ENCODE data around the gene BIN1.

GRCh38 chr2:127095367-127095641 is 11.7 kb downstream of the BIN1 start:
- TF ChIP-seq POLR2AphosphoS5 (IDR thresholded peaks at IDR 0.05; ENCODE audit: low read depth, low read length) (no peak), ZBTB33 (IDR thresholded peaks at IDR 0.05; ENCODE audit: borderline replicate concordance, low read depth) (no peak), CTCF (IDR thresholded peaks at IDR 0.05) (no peak), USF1 (IDR thresholded peaks at IDR 0.05; ENCODE audit: borderline replicate concordance, low read depth) (no peak), EZH2phosphoT487 (IDR thresholded peaks at IDR 0.05; ENCODE audit: borderline replicate concordance, low read depth) (no peak), EP300 (IDR thresholded peaks at IDR 0.05; ENCODE audit: borderline replicate concordance in 1 of 2, low read depth in 1 of 2, low read length in 1 of 2) (no peak), JUND (IDR thresholded peaks at IDR 0.05) (no peak), SIN3A (IDR thresholded peaks at IDR 0.05; ENCODE audit: borderline replicate concordance, low read depth, low read length) (no peak), NRF1 (IDR thresholded peaks at IDR 0.05; ENCODE audit: low read depth, low read length) (no peak), FOSL2 (IDR thresholded peaks at IDR 0.05; ENCODE audit: borderline replicate concordance, low read depth) (no peak), REST (IDR thresholded peaks at IDR 0.05; ENCODE audit: low read depth, low read length) (no peak)
